EL (cell line): Measurements from ENCODE around the gene IER5L.
"Not testable (repeated sequence)": the region's sequence is repeated elsewhere in the genome, so short reads cannot be mapped to it uniquely, and the experiment has no call there.

Experiments used
- DNase-seq: peaks from one replicate; pipeline ENCODE4 v3.0.0-alpha.2; 2016

Gene IER5L

DNA sequence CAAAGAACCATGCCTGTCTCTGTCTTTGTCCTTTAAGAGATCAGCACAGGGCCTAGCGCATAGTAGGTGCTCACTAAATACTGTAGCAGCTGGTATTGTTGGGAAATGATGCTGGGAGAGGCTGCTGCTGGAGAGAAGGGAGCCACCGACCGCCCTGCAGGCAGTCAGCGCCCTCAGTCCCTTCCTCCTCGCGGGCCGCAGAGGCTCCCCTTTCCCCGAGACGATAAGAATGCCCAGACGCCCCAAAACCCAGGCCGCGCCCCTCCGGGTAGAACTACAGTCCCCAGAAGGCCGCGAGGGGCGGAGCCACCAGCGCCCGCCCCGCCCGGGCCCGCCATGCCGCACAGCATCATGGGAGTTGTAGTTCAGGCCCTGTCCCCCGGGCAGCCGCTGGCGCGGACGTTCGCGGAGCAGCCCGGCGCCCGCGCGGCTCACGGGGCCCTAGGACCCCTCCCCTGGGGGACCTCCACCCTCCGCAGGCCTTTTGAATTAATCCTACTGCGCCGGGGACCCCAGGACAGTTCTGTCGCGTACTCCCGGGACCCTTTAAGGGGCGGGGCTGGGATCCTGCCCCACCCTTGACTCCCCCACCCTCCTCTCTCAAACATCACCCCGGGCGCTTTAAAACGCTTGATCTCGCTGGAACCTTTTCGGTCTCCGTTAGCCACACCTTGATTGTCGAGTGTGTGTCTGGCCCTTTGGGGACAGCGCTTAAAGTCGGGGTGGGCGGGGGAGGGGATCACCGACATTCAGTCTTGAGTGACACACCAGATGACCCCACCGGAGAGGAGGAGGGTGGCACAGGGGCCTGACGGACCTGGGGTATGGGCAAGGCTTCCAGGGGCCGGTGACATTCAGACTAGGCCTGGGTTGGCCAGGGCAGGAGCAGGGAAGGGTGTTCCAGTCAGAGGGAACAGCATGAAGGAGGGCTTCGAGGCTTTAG lies 24.8 kb upstream of the IER5L start:
- peak; percentile 79 for DNase-seq

DNA sequence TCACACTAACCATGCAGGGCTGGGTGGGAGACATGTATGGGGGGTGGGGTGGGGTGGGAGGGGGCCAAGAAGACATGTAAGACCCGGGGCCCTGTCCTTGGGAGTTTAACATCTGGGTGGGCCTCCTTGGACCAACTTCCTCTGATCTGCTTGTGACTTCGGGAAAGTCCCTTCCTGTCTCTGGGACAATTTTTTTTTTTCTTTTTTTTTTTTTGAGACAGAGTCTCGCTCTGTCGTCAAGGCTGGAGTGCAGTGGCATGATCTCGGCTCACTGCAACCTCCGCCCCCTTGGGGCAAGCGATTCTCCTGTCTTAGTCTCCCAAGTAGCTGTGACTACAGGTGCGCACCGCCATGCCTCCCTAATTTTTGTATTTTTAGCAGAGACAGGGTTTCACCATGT lies 23.8 kb upstream of the IER5L start:
- DNase-seq = no peak

DNA sequence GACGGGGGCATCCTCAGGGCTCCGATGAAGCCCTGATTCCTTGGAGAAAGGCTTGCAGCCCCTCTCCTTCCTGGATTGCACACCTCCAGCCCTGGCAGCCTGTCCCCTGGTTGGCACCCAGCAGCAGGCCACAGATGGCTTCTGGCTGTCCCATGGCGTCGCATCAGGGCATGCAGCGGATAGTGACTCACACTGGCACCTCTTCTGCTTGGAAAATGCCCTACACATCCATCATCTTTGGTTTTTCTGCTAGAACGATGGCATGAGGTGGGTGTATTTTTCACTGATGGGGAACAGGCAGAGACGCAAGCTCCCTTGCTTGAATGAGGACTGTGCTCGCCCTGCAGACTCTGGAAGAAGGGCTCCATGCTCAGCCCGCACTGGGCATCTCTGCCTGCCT lies 23.2 kb upstream of the IER5L start:
- no peak for DNase-seq

DNA sequence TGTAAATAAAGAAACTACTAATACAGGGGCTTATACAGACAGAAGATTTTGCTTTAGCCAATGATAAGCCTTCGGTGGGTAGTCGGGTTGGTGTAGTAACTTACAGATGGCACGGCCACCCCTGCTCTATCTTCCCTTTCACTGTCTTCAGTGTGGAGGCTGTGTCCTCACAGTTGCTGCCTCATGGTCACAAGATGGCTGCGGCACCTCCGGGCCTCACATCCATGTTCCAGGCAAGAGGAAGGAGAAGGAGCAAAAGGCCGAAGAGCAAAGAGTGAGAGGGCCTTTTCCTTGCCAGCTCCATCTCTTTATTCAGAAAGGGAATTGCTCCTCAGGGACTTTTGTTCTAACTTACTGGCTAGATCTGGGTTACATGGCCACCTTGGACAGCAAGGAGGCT lies 22.2 kb upstream of the IER5L start:
- DNase-seq = no peak

DNA sequence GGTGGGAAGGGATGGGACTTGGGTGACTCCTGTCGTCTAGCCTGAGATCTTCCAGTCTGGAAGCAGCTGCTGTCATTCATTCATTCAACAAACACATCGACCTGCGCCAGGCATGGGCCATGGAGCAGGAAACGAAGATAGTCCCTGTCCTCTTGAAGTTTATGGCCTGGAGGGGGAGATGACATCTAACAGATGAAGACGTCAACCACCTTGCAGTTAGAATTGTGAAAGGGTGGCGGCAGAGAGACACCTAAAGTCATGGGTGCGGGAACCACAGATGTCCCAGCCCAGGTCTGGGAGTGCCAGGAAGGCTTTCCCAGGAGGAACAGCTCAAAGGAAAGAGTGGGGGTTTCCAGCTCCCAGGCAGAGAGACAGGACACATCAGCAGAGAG lies 21.0 kb upstream of the IER5L start:
- no peak for DNase-seq

DNA sequence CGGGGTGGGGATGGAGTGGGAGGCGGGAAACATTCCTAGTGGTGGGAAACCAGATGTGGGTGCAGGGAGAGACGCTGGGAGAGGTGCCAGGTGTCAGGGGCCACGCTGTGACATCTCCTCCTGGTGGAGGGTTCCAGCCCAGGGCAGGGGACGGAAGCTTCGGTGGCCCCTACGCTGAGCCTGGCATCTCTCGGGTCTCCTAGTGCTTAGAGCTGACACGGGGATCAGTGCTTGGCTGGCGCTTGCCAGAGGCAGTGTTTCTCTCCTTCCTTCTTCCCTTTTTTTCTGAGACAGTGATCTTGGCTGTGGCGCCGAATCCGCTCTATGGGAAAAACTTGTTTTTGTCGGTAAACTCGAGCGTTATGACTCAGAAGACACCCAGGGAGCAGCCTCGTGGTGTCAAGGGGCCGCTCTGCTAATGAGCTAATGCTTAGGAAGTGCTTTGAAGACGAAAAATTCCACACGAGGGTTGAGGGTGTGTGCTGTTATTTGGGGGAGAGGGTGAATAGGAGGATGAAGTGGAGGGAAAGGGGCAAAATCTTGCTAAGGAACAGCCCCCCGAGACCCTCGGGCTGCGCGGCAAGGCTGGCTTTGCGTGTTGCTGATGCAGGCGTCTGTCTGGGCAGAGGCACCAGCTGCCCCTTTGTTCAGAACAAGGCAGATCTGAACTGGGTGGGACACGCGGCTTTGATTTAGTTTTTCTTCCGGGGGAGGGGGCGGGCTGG lies 20.4 kb upstream of the IER5L start:
- peak; percentile 83 for DNase-seq

DNA sequence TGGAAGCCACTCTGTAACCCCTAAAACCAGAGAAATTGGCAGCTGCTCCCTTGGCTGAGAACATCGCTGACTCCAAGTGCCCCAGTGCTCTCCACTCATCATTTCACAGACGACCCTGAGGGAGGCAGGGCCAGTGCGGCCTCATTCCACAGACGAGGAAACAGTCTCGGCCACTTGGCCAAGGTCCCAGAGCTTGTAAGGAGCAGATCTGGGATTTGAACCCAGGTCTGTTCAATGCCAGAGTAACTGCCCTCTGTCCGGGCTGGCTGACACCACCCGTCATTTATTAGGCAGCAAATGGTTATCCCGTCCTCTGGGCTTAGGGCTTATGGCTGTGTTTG lies 19.9 kb upstream of the IER5L start:
- no peak for DNase-seq

DNA sequence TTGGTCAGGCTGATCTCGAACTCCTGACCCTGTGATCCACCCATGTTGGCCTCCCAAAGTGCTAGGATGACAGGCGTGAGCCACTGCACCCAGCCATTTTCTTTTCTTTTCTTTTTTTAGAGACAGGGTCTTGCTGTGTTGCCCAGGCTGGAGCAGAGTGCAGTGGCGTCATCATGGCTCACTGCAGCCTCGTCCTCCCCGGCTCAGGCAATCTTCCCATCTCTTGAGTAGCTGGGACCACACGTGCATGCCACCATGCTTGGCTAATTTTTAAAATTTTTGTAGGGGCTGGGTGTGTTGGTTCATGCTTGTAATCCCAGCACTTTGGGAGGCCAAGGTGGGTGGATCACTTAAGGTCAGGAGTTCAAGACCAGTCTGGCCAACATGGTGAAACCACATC lies 19.0 kb upstream of the IER5L start:
- not testable (repeated sequence) for DNase-seq

DNA sequence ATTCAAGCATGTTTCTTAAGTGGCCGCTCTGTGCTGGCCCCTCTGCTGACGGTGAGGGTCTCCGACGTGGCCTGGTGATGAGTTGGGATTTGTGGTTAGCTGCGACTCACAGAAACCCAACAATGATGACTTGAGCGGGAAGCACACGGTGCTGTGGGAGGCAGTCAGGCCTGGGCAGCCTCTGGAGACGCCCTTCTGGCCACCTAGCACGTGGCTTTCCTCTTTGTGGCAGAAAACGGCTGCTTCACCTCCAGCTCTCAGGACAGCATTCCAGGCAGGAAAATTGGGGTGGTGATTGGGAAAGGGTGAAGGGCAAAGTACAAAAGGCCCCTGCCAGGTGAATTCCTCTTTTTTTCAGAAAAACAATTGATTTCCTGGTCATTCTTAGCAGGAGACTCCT lies 17.5 kb upstream of the IER5L start:
- DNase-seq = no peak

DNA sequence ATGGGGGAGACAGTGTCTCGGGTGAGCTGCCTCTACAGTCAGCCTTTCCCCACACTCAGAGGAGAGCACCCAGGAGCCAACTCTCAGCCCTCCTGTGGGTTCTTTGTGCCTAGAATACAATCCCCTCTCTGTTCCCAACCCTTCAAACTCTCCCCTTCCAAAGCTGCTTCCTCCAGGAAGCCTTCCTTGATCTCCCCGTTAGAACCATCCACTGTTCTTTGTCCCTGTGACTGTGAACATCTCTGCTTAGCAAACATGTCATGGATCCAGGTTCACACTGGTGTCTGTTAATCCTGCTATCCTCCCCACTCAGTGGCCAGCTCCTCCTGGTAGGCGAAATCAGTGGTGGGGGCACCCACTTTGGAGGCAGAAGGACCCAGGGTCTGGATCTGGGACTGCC lies 16.2 kb upstream of the IER5L start:
- no peak for DNase-seq

DNA sequence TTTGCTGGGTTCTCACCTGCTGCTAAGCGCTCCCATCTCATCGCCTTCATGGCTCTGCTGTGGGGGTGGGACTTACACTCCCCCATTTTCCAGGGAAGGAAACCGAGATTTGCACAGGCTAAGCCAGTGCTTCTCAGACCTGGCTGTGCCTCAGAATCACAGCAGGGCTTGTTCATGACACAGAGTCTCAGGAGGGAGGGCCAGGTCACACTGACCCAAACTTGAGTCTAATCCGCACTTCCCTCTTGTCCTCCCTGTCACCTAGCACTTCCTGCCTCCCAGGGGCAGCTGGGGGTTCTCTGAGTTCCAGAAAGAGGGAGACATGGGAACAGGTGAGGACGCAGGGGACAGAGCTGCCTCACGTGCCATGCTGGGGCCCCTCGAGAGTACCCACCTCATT lies 15.6 kb upstream of the IER5L start:
- no peak for DNase-seq

DNA sequence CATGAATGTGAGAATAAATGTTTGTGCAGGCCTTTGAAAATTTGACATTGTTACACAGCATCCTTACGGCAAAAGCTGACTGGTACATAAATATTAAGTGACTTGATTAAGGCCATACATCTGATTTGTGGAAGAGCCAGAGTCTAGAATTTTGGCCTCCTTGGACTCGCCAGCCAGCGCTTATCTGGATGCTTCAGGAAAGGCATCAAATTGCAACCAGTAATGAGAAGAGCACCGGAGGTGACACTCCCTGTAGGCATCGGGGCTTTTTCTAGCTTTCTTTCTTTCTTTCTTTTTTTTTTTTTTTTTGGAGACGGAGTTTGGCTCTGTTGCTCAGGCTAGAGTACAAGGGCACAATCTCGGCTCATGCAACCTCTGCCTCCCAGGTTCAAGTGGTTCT lies 13.2 kb upstream of the IER5L start:
- DNase-seq = no peak

DNA sequence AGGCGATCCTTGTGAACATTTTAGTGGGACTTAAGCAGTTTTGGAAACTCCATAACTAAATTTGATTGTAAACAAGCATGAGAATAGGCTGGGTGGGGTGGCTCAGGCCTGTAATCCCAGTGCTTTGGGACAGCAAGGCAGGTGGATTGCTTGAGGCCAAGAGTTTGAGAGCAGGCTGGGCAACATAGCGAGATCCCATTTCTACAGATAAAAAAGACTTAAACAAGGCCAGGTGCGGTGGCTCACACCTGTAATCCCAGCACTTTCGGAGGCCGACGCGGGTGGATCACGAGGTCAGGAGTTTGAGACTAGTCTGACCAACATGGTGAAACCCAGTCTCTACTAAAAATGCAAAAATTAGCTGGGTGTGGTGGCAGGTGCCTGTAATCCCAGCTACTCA lies 11.9 kb upstream of the IER5L start:
- DNase-seq = not testable (repeated sequence)

DNA sequence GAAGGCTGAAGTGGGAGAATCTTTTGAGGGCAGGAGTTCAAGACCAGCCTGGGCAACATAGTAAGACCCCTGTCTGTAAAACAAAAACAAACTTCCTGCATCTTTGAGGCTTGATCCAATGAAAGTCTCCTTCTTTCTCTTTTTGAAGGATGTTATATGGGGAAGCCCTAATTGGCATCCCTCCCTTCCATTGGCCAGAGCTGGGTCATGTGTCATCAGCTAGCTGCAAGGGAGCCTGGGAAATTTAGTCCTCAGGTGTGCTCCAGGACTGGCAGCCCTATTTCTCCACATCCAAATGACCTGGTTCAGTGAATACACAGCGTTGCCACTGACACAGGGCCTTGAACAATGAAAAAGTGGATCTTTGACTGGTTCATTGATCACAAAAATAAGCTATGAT lies 9.0 kb upstream of the IER5L start:
- no peak for DNase-seq

DNA sequence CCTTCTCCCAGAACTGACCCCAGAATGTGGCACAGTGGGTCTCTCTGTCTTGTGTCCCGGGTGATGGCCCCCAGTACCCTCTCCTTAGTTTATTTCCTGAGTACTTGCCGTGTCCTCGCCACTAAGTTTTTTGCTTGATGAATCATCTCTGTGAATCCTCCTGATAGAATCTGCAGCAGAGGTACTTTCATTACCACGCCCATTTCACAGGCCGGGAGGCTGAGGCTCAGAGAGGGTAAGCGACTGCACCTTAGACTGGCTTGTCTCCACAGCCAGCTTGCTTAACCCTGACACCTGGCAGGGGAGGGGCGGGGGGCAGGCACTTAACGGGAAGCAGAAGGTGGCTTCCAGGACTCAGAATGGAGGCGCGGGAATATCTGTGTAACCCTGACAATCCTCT lies 7.9 kb upstream of the IER5L start:
- peak; percentile 43 for DNase-seq

DNA sequence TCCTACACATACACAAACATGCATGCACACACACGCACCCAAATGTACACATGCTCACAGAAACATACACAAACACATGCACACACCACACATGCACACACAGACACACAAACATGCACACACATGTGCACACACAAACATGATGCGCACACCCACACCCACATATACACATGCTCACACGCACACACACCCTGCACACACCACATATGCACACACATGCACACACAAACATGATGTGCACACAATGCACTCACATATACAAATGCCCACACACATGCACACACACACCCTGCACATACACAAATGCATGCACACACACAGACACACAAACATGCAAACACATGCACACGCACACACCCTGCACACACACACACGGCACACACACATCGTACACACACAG lies 7.3 kb upstream of the IER5L start:
- no peak for DNase-seq

DNA sequence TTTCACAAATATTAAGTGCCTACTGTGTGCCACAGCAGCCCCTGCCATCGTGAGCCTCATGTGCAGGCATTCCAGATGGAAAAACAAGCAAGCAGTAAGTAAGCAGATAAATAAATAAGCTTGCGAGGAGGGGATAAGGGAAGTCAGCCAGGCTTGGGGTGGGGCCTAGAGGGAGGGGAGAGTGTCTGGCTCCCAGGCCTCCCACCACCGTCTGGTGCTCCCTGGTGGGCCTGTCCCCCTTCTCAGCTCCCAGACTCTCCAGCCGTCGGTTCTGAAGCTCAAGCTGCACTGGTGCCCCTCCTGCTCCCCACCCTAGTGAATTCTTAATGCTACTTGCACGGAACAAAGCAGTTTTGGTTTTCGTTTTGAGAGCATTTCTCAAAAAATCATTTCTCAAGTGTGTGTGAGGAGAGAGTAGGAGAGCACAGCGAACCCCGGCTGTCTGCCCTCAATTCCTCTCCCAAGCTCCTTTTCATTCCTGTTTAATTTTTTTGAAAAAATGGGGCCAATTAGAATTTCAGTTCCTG lies 6.6 kb upstream of the IER5L start:
- no peak for DNase-seq

DNA sequence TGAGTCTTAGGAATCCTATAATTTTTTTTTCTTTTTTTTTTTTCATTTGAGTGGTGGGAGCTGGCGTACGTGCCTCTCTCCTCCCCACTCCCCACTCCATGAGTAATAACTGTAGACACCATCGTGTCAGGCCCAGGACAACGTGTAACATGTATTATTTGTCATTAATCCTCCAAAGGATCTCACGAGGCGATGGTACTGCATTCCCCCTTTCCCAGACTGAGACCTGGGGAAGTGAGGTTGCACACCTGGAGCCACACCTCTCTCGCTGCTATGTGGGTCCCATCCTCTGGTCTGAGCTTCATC lies 6.1 kb upstream of the IER5L start:
- DNase-seq = no peak

DNA sequence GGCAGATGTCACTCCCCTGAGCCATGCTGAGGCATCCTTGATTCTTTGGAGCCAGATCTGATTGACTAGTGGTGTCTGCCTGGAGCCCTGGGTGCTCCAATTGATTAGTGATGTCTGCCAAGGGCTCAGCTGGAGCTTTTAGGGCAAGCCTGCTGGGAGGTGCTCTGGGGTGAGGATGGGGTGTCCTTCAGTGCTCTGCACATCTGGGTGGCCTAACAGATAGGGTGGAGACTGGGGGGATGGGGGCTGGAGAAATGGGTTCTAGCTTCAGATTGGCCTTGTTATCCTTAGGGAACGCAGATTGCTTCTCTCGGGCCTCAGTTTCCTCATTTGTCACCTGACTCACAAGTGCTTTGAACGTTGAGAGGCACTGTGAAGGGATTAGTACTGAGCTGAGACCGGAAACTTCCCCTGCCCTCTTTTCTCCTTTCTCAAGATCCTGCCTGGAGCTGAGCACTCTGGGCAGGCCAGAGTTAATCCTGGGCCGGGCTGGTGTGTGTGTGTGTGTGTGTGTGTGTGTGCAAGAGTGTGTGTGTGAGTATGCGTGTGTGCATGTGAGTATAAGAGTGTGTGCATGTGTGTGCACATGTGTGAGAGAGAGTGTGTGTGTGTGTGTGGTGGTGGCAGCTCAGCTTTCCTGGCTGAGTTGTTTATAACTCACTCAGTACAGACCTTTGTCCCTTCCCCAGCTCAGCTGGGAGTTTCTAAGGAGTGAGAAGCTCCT lies 5.6 kb upstream of the IER5L start:
- peak; percentile 26 for DNase-seq

DNA sequence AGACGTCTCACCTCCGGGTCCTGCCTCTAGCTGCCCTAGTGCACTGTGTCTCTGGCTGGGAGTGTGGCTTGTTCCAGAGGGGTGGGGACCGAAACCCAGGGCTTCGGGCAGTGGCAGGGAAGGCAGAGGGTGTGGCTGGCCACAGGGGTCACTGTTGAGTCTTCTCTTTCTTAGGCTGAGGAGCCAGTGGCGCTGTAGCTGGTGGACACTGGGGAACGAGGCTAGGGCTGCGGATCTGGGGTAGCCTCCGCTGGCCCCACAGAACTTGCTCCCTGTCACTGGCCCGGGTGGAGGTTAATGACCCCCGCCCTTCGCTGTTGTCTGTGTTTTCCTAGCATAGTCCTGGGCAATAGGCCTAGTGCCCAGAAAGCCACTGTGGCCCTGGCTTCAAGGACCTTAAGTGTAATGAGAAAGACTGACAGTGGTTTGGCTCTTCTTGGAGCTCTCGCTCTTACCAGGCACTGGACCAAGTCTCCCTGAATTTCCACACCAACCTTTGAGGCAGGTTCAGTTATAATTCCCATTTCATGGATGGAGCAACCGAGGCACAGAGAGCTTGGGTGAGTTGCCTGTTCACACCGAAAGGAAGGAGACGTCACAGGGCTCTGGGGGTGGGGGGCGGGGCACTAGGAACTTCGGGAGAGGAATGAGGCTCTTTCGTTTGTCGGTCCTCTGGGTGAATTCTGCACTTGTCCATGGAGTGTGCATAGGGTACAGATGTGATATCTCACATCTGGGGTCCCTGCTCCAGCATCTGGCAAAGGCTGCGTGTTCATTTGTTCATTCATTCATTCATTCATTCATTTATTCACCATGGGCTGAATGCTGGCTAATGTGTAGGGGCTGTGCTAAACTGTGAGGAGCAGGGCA lies 4.8 kb upstream of the IER5L start:
- DNase-seq = no peak

DNA sequence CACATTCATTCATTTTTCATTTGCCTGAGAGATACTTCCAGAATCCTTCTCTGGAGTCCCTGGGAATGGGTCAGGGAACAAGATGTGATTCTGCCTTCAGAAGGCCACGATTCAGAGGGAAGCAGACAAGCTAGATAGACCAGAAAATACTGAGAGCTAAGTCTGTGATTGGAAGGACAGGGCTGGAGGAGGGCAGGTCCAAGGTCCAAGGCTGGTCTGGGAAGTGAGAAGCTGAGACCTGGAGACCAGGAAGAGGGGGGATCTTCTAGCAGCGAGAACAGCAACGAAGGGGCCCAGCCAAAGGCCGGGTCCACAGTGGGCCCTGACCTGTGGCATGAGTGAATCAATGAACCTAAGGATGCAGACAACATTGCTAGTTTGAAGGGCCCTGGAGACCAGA lies 4.1 kb upstream of the IER5L start:
- no peak for DNase-seq

DNA sequence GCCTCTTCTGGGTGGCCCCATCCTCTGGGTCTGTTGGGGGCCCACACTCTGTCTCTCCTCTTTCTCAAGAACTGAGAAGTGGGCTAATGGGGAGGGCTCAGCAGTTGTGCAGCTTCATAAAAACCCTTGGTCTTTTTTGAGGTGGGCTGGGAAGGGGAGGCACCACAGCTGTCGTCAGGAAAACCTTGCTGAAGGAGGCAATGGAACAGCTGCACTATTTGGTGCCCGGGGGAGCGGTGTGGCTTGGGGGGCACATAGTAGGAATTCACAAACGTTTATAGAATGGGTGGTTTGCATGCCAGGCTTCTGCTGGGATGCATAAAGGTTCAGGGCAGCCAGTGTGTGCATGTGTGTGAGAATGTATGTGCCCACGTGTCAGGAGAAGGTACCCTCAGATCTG lies 3.2 kb upstream of the IER5L start:
- no peak for DNase-seq
